Measurements from ENCODE around the gene FAM177A1.
A peak's percentile ranks its signal among the peaks of the same experiment; 100 is the strongest.
"Not testable (repeated sequence)": the region's sequence is repeated elsewhere in the genome, so short reads cannot be mapped to it uniquely, and the experiment has no call there.

FAM177A1 gene

DNA sequence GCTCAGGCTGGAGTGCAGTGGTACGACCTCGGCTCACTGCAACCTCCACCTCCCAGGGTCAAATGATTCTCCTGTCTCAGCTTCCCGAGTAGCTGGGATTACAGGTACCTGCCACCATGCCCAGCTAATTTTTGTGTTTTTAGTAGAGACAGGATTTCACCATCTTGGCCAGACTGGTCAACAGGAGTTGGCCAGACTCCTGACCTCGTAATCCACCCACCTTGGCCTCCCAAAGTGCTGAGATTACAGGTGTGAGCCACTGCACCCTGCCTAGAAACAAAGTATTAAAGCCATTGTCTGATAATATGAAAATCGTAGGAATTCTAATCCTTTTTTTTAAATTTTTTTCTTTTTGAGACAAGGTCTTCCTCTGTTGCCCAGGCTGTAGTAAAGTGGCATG is 19.7 kb downstream of the FAM177A1 start:
- DNase-seq, result not testable (repeated sequence)

- no peak for DNase-seq
These were observed 22.4 kb downstream of the FAM177A1 start for GRCh38 chr14:35068238-35069012.

DNA sequence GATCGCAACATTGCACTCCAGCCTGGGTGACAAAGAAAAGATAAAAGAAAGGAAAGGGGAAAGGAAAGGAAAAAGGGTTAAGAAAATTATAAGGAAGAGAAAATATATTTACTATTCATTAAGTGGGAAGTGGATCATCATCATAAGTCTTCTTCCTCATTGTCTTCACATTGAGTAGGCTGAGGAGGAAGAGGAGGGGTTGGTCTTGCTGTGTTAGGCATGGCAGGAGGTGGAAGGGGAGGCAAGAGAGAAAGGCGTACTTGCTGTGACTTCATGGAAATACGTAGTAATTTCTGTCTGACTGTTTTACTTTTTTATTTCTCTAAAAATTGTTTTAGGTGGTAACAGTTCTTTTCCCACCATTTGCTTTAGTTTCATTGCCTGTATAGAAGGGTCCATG is 26.2 kb downstream of the FAM177A1 start:
- no peak for DNase-seq

DNA sequence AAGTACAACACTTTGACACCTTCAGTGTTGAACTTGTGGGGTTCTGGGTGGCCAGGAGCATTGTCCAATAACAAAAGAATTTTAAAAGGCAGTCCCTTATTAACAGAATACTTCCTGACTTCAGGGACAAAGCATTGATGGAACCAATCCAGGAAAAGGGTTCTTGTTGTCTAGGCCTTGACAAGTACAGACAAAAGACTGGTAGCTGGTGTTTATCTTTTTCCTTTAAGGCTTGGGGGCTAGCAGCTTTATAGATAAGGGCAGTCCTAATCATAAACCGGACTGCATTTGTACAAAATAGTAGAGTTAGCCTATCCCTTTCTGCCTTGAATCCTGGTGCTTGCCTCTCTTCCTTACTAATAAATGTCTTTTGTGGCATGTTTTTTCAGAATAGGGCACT is 27.4 kb downstream of the FAM177A1 start:
- DNase-seq, result no peak

DNA sequence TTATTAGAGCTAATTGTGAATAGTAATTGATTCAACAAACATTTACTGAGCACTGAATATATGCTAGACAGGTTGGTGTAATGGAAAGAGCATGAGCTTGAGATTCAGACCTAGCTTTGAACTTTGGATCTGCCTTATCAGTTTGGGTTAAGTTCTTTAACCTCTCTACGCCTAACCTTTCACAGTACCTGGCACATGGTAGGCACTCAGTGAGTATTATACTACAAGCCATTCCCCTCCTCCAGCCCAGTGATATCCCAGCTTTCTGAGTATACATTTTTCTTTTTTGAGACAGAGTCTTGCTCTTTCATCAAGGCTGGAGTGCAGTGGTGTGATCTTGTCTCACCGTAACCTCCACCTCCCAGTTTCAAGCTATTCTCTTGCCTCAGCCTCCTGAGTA is 32.0 kb downstream of the FAM177A1 start:
- DNase-seq, result no peak

- no peak for DNase-seq
These were observed 33.7 kb downstream of the FAM177A1 start for GRCh38 chr14:35079742-35080141.

- no peak for DNase-seq
These were observed 37.6 kb downstream of the FAM177A1 start for GRCh38 chr14:35083530-35084150.

DNA sequence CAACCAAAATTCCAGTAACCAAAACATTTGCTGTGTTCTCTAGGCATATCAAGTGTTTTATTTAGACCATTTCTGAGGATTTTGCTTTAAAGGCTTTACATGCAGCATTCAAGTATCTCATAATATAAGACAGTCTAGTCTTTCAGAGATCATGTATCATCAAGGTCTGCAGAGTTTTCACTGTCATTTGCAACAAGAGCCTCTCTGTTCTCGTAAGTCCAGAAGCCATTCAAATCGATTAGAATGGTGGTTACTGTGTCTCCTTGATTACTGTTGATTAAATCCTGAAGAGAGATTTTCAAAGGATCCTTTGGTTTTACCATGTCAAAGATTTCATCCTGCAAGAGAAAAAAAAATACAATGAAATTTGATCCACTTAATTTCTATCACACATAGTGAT is 39.4 kb downstream of the FAM177A1 start:
- DNase-seq, result no peak

DNA sequence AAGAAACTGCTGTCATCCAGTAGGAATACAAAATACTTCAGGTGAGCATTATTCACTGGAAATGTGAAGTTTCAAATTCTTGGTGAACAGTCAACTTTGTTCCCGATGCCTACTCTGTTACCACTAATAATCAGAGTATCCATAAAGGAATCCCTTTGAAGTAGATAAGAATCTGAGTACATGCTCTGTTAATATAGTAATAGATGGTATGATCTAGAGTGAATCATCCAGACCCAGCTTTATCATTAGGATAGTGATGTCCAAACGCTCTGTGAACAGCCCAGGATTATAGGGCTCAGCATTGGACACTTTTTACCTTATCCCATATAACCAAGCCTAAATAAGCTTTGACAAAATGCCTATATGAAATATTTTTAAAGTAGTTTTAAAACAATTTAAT is 42.4 kb downstream of the FAM177A1 start:
- no peak for DNase-seq

DNA sequence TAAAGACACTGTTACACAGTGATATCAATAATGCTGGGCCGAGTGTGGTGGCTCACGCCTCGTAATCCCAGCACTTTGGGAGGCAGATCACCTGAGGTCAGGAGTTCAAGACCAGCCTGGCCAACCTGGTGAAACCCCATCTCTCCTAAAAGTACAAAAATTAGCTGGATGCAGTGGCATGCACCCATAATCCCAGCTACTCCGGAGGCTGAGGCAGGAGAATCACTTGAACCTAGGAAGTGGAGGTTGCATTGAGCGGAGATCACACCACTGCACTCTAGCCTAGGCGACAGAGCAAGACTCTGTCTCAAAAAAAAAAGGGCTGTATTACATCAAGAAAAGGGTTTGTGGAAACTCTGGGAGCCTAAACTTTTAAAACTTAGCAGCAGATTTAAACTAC is 48.6 kb downstream of the FAM177A1 start:
- not testable (repeated sequence) for DNase-seq

- no peak for DNase-seq
These were observed 61.8 kb downstream of the FAM177A1 start for GRCh38 chr14:35107866-35108265.

DNA sequence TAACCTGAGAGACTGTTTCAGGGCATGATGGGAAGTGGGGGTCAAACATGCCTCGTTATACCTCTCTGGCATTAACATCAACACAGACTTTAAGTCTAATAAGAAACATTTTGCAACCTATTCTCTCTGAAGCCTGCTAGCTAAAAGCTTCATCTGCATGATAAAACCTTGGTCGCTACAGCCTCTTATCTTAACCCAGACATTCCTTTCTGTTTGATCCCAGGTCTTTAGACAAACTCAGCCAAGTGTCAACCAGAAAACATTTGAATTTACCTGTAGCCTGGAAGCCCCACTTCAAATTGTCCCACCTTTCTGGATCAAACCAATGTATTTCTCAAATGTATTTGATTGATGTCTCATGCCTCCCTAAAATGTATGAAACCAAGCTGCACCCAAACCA is 66.6 kb downstream of the FAM177A1 start:
- no peak for DNase-seq

DNA sequence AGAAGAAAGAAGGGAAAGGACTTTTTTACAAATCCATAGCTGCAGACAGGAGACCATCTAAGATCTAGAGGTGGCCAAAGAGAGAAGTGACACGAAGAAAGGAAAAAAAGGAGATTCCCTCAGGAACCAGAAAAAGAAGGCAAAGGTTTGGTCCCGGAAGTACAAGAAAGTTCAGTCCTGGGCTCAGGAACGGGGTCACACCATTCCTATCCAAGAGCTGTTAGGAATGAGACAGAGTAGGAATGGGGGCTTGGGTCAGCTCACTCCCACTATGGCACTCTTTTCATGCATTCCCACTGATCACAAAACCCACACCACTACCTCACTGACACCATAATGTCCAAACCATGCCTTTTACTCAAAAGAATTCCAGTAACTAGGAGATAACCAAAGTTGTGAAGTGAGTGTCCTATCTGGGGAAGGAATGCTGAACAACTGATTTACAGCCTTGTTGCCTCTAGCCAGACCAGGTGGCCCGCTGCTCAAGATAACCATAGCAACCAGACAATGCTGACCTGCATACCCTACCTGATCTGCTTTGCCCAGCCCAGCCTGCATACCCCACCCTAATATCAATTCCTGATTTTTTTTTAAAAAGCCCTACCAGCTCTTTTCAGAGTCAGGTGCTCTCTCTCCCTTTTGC is 67.4 kb downstream of the FAM177A1 start:
- no peak for DNase-seq

DNA sequence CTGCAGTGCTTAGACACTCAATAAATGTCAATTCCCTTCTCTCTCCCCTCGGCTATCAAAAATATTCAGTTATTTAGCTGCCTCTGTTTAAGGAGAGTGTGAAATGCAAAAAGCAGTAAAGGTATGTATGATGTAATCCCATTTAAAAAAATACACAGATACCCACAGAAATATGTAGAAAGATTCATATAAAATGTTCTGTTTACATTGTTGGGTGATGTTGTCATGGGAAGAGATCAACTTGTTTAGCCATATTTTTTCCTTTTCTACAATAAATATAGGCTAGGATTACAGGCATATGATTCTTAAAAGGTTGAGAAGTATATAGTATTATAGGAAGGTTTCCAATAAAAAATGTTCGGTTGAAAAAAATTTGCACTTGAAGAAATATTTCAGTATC is 68.0 kb downstream of the FAM177A1 start:
- DNase-seq, result no peak

- DNase-seq, result no peak
These were observed 70.2 kb downstream of the FAM177A1 start for GRCh38 chr14:35116242-35116641.

DNA sequence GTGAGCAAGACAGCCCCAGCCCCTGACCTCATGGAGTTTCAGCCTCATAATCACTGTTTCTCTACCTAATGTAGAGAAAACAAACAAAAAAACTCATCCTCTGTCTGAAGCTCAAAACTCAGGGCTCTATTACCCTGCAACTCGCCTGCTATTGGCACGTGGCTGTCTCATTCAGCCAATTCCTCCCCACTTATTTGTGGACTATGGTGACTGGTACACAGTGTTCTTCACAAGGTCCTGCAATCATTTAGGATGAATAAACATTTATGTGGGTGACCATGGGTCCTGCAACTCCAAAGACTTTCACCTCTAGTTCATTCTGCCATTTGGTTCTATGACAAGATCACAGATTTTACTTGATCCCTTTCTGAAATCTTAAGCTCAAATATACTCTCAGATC is 71.0 kb downstream of the FAM177A1 start:
- no peak for DNase-seq

GRCh38 chr14:35121026-35121886 is 75.2 kb downstream of the FAM177A1 start:
- DNase-seq, result no peak

DNA sequence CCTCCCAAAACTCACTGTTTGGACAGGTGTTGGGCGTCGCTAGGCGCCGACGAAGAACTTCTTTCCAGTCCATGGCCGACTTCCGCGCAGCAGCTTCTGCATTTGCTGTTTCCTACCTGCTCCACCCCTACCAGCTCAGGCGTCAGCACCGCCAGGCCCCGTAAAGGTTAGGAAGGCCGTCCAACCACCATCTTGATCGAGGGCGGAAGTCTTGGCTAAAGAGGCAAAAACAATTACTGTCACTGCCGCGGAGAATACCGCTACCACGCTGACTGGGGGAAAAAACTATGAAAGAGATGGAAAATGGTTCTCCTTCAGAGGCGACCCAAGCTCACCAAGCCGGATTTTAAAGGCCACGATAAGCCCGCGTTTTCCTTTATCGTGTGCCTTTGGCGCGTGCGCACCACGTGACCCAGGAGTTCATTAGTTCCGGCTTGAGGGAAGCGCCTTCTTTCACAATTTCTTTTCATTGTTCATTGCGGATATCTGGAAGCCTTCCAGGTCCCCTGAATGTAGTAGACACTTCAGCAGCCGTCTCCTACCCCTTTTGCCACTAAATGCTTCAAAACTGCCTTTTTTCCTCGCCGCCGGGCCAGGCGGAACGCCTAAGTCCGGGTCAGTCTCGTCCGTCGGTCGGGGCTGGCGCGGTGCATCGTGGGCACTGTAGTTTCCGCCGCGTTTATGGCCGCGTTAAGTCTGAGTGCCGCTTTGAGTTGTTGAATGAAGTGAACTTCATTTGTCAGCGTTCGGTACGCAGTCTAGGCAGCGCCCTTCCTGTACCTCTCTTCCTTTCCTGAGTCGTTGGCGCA is 76.0 kb downstream of the FAM177A1 start, which contains the start of the genes PPP2R3C and PRORP:
Gene PPP2R3C, minus strand, starts transcription at position 104 of the 809 bp plus-strand sequence. Its CDS starts 31 bp downstream, at position 73.
Gene PRORP, plus strand, starts transcription at position 666 of the 809 bp plus-strand sequence. CDS start 694 bp downstream, outside the sequence.
- DNase-seq, result peak; percentile 42

DNA sequence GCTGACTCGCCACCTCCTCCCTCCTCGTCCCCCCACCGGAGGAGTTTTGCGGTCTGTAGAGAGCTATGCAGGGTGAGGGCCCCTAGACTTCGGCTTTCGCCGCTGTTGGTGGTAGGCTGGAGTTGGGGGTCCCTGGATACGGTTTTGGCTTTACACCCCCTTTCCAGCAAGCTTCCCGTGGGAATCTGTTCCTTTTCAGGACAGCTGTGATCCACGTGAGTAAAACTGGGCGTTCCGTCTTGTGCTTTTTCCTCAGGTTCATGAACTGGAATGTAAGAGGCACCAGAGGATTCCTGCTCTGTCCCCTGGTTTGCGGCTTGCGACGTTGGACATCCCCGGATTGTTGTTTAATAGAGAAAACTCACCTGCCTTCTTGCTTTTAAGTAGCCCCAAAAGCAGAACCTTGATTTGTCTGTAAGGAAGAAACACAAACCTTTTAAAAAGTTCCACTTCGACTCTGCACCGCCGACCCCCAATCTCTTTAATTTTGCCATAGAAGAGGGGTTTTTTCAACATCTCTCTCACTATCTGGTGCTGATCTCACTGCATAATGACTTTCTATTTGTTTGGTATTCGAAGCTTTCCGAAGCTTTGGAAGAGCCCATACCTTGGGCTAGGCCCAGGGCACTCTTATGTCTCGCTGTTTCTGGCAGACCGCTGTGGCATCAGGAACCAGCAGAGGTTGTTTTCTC is 76.8 kb downstream of the FAM177A1 start:
- DNase-seq, result no peak

- DNase-seq, result no peak
These were observed 77.3 kb downstream of the FAM177A1 start for GRCh38 chr14:35123388-35123703.

- no peak for DNase-seq
These were observed 78.1 kb downstream of the FAM177A1 start for GRCh38 chr14:35124127-35124526.
